Measurements from ENCODE around the gene TMEM132C. TPM values are rescaled to one million over a fixed set of nuclear protein-coding genes. Genes with fewer than 3 reads are reported as not detected.

Gene TMEM132C
- total and polyA plus RNA-seq, 2 of the 13 experiments (the other 11 are each of a cell fraction or from before 2014, with no cell fraction given), result not detected

GRCh38 chr12:128267131-128267622 is at the start of gene TMEM132C (continued):
- TF ChIP-seq ZBTB40 (IDR thresholded peaks at IDR 0.05), result no peak
- TF ChIP-seq ZBTB40 (CRISPR knock-in tag; IDR thresholded peaks at IDR 0.05), result no peak

- Histone ChIP-seq H3K36me3 (replicated peaks in 1 of 2; ENCODE audit: control insufficient read depth in 1 of 2, insufficient read depth in 2 of 2, low read length in 2 of 2) (no peaks in the 10 kb centered on the region), H2AFZ (ENCODE audit: low read length) (no peak overlapping the region), H3K4me1 (ENCODE audit: insufficient read depth, low read length) (no peaks in the 10 kb centered on the region), H3K27ac (ENCODE audit: extremely low read length, insufficient read depth, low read length) (no peak overlapping the region), H3K4me3 (replicated peaks in 1 of 3; ENCODE audit: insufficient read depth in 1 of 3, low read depth in 2 of 3, low read length in 3 of 3) (no peak overlapping the region), H3K9ac (ENCODE audit: insufficient read depth, low read depth, low read length) (no peak overlapping the region), H3K4me2 (ENCODE audit: low read depth, low read length) (no peak overlapping the region), H3K79me2 (ENCODE audit: insufficient read depth, low read length) (no peaks in the 10 kb centered on the region), H3K9me3 (ENCODE audit: low read length) (no peaks in the 10 kb centered on the region), H4K20me1 (ENCODE audit: insufficient read depth, low read length) (no peaks in the 10 kb centered on the region), H3K27me3 (ENCODE audit: control insufficient read depth in 1 of 2, insufficient read depth in 2 of 2, low read length in 2 of 2) (no peaks in the 10 kb centered on the region)
- 25% methylated on average over 7 of the region's 7 CpGs for WGBS (ENCODE audit: low lambda C conversion rate)
- ATAC-seq (no peak), DNase-seq (ENCODE audit: low spot score) (no peak), FAIRE-seq (no peak)
- intact Hi-C loops (cut with micrococcal nuclease; ENCODE audit: unreplicated experiment), result no loop called here
- TF ChIP-seq JDP2 (CRISPR knock-in tag; IDR thresholded peaks at IDR 0.05; ENCODE audit: borderline replicate concordance) (no peak), SNAPC2 (CRISPR knock-in tag; IDR thresholded peaks at IDR 0.05) (no peak), ZNF263 (CRISPR knock-in tag; IDR thresholded peaks at IDR 0.05) (no peak), ZSCAN9 (CRISPR knock-in tag; IDR thresholded peaks at IDR 0.05; ENCODE audit: borderline replicate concordance) (no peak), MAX (IDR thresholded peaks at IDR 0.05) (no peak), THRA (CRISPR knock-in tag; IDR thresholded peaks at IDR 0.05; ENCODE audit: borderline replicate concordance) (no peak), PLRG1 (conservative IDR thresholded peaks at IDR 0.05) (no peak), ZNF709 (CRISPR knock-in tag; IDR thresholded peaks at IDR 0.05) (no peak), ZNF557 (CRISPR knock-in tag; IDR thresholded peaks at IDR 0.05) (no peak), CENPBD1 (CRISPR knock-in tag; IDR thresholded peaks at IDR 0.05; ENCODE audit: borderline replicate concordance, low read depth) (no peak), DDIT3 (CRISPR knock-in tag; IDR thresholded peaks at IDR 0.05) (no peak), CCDC6 (CRISPR knock-in tag; IDR thresholded peaks at IDR 0.05) (no peak)
- POLR2A ChIA-PET, result no interaction called here
- no TSS peak for BruUV-seq (replicated peaks)
- CTCF ChIA-PET (ENCODE audit: low intra/inter-chr PET ratio, low total read pairs), result no interaction called here
- in situ Hi-C loops (cut with HindIII; ENCODE audit: extremely low pct_ligation_motif_present, low pct_unique_long_range_greater_than_20kb), result no loop called here
These were observed 42.7 kb upstream of the TMEM132C start for GRCh38 chr12:128224226-128224625.
